ENCODE measurements around the gene RND3. TPM values are rescaled to one million over a fixed set of nuclear protein-coding genes. Genes with fewer than 3 reads are reported as not detected.

Gene RND3, protein sequence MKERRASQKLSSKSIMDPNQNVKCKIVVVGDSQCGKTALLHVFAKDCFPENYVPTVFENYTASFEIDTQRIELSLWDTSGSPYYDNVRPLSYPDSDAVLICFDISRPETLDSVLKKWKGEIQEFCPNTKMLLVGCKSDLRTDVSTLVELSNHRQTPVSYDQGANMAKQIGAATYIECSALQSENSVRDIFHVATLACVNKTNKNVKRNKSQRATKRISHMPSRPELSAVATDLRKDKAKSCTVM
- total RNA-seq (10 to 100 TPM; 10.3 to 58.2 (median 20.9) TPM), polyA plus RNA-seq (10 to 100 TPM; 29.5 to 34.1 (median 30.4) TPM)
- long read RNA-seq, donor 1, transcript RND3-202 (5 exons, 2,777 nt), result major isoform, 5 of 8 reads
- long read RNA-seq, donor 1, partial matches to known transcripts, result 0 of 8 reads
- long read RNA-seq, donor 1, other reads (novel, unspliced or antisense), result 0 of 8 reads
- long read RNA-seq, donor 2, partial matches to known transcripts, result 0 of 7 reads
- long read RNA-seq, donor 2, other reads (novel, unspliced or antisense), result 0 of 7 reads
- long read RNA-seq, donor 3, partial matches to known transcripts, result 0 of 3 reads
- long read RNA-seq, donor 3, other reads (novel, unspliced or antisense), result 0 of 3 reads
- long read RNA-seq, donor 4, partial matches to known transcripts, result 0 of 1 reads
- long read RNA-seq, donor 4, other reads (novel, unspliced or antisense), result 0 of 1 reads
- long read RNA-seq, donor 5, transcript RND3-201 (6 exons, 2,711 nt), result minor isoform, 5 of 16 reads
- long read RNA-seq, donor 5, transcript RND3-202 (5 exons, 2,777 nt), result major isoform, 11 of 16 reads
- long read RNA-seq, donor 5, partial matches to known transcripts, result 0 of 16 reads
- long read RNA-seq, donor 5, other reads (novel, unspliced or antisense), result 0 of 16 reads
- long read RNA-seq, donor 6, result 0 reads
- long read RNA-seq, donor 7, transcript RND3-202 (5 exons, 2,777 nt), result major isoform, 9 of 12 reads
- long read RNA-seq, donor 7, partial matches to known transcripts, result 0 of 12 reads
- long read RNA-seq, donor 7, other reads (novel, unspliced or antisense), result 0 of 12 reads
- long read RNA-seq, donor 8, transcript RND3-202 (5 exons, 2,777 nt), result major isoform, 10 of 13 reads
- long read RNA-seq, donor 8, partial matches to known transcripts, result 0 of 13 reads
- long read RNA-seq, donor 8, other reads (novel, unspliced or antisense), result 0 of 13 reads
- long read RNA-seq, donor 9, transcript RND3-202 (5 exons, 2,777 nt), result major isoform, 5 of 7 reads
- long read RNA-seq, donor 9, partial matches to known transcripts, result 0 of 7 reads
- long read RNA-seq, donor 9, other reads (novel, unspliced or antisense), result 0 of 7 reads
- long read RNA-seq, donor 10, partial matches to known transcripts, result 0 of 8 reads
- long read RNA-seq, donor 10, other reads (novel, unspliced or antisense), result 0 of 8 reads

DNA sequence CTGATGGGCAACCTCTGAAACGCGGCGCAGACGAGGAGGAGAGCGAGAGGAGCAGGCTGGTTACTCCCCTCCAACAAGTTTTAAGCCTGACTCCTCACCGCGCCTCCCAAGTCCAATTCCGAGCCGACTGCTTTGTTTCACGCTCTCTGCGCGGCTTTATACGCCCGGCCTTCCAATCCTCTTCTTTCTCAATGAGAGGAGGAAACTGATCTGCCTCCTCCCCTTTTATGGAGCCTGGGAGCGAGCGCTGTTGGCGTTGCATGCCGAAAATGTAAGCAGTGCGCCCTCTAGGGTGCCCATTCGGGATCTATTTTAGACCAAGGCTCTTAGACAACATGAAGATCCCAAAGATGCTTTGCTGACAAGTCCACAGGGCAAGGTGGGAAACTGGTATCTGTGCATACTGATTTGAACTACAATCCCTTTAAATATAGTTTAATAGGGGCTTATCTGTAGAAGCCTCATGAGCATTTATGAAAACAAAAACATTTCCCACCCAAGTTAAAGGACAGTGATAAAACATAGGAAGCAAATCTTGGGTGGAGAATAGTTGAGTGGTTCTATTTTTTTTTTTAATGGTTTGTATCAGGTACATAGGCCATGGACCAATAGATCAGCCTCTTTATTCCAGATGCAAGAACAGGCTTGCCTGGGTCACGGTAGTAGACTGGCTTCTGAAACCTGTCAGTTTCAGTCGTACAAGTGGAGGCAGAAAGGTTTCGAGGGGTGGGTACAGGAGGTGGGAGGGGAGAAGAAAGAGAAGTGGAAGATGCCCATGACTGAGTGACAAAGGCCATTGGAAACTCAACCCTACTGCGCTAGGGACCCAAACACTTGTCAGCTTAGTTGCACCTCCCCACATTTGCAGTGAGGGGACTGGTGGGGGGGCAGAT is at the start of gene RND3:
RND3 (minus strand) TSS at position 131 of the 893 bp plus-strand sequence. CDS start 250 bp downstream, outside the sequence.
- Histone ChIP-seq H3K27me3 (peaks cover 0 to 25% (median 9%) of the 10 kb centered on the region in 3 donors), H3K27ac (peak within 1 kb of the TSS; percentile 90 to 96 (median 93)), H3K9me3 (no peaks in the 10 kb centered on the region), H3K4me3 (peak within 1 kb of the TSS; percentile 61 to 77 (median 71)), H3K36me3 (no peaks in the 10 kb centered on the region), H3K4me1 (peaks cover 13 to 26% (median 17%) of the 10 kb centered on the region in 4 donors)
- 12 to 15% (median 13%) methylated on average over 24 of the region's 24 CpGs for WGBS, 5 donors
- peak; percentile 96 to 98 for DNase-seq
- intact Hi-C loops (cut with DNase I; ENCODE audit: low total_unique reads), result no loop called here
- TF ChIP-seq POLR2A (IDR thresholded peaks at IDR 0.05) (peak in 2 of 4 donors; percentile 61 to 72), EP300 (IDR thresholded peaks at IDR 0.05) (no peak), POLR2AphosphoS5 (IDR thresholded peaks at IDR 0.05) (peak; percentile 98 to 100 (median 99))
- TF ChIP-seq, protein P1, sequence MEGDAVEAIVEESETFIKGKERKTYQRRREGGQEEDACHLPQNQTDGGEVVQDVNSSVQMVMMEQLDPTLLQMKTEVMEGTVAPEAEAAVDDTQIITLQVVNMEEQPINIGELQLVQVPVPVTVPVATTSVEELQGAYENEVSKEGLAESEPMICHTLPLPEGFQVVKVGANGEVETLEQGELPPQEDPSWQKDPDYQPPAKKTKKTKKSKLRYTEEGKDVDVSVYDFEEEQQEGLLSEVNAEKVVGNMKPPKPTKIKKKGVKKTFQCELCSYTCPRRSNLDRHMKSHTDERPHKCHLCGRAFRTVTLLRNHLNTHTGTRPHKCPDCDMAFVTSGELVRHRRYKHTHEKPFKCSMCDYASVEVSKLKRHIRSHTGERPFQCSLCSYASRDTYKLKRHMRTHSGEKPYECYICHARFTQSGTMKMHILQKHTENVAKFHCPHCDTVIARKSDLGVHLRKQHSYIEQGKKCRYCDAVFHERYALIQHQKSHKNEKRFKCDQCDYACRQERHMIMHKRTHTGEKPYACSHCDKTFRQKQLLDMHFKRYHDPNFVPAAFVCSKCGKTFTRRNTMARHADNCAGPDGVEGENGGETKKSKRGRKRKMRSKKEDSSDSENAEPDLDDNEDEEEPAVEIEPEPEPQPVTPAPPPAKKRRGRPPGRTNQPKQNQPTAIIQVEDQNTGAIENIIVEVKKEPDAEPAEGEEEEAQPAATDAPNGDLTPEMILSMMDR (IDR thresholded peaks at IDR 0.05), result peak in 5 of 7 experiments; percentile 59 to 90 (median 79)

DNA sequence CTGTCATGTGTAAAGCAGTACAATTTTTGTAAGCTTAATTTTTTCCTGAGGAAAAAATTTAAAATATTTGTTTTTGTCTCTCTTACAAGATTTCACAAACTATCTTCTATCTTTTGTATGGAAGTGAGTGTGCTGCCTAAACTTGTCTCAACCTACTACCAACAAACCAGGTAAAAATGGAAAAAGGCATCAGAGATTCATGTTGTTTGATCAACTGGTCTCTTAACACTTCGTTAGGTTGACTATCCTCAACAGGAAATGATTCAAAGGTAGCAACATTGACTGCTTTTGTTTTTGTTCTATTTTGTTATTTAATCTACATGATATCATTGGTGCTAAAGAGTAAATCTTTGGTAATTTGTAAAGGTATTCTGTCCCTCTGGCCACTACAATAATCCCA is 47.7 kb upstream of the RND3 start:
- Histone ChIP-seq H3K4me3 (no peak overlapping the region), H3K9me3 (no peaks in the 10 kb centered on the region), H3K4me1 (no peaks in the 10 kb centered on the region), H3K36me3 (no peaks in the 10 kb centered on the region), H3K27ac (no peak overlapping the region), H3K27me3 (no peaks in the 10 kb centered on the region)
- 61 to 79% (median 70%) methylated on average over 1 of the region's 1 CpG for WGBS, 5 donors
- DNase-seq, result no peak
- TF ChIP-seq POLR2A (IDR thresholded peaks at IDR 0.05) (no peak), POLR2AphosphoS5 (IDR thresholded peaks at IDR 0.05) (no peak), EP300 (IDR thresholded peaks at IDR 0.05) (no peak)
- TF ChIP-seq, protein P1 (IDR thresholded peaks at IDR 0.05), result no peak
- intact Hi-C loops (cut with DNase I; ENCODE audit: low total_unique reads), result no loop called here

DNA sequence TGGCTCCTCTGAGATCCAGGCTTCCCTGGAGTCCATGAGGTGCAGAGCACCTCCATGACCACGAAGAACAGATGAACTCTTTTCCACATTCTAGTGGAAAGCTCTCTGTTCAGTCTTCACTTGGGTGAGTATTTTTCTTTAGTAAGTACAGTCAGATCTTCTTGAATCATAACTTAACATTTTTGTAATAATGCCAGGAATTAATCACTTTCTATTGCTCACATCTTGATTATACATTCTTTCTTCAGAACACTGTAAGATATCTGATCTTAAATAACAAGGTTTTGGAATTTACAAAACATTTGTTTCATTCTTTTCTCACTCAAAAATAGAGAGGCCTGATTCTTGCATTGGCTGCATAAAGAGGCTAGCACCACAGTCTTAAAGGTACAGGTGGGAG is 45.4 kb upstream of the RND3 start:
- no peak overlapping the region for H3K27ac ChIP-seq
- no peak for TF ChIP-seq POLR2A (IDR thresholded peaks at IDR 0.05)
- TF ChIP-seq, protein P1 (IDR thresholded peaks at IDR 0.05), result no peak
- no peak for TF ChIP-seq EP300 (IDR thresholded peaks at IDR 0.05)
- TF ChIP-seq POLR2AphosphoS5 (IDR thresholded peaks at IDR 0.05), result no peak
- intact Hi-C loops (cut with DNase I; ENCODE audit: low total_unique reads), result no loop called here
- WGBS, 5 donors, result 48 to 87% (median 68%) methylated on average over 1 of the region's 1 CpG
- no peaks in the 10 kb centered on the region for H3K36me3 ChIP-seq
- H3K9me3 ChIP-seq, result no peaks in the 10 kb centered on the region
- DNase-seq, result no peak
- no peak overlapping the region for H3K4me3 ChIP-seq
- H3K4me1 ChIP-seq, result no peaks in the 10 kb centered on the region
- no peaks in the 10 kb centered on the region for H3K27me3 ChIP-seq
